K562 (cell line): ENCODE measurements around the gene UBA52. TPM values are rescaled to one million over a fixed set of nuclear protein-coding genes. Genes with fewer than 3 reads are reported as not detected.

Experiments used
- CEBPB ChIP-seq: fragments of 450-650 bp; IDR thresholded peaks from 2 replicates; pipeline ENCODE4 v1.6.1; 2016; ENCODE audit warnings: missing genetic modification characterization, missing compliant biosample characterization
- DACH1 ChIP-seq: fragments of 450-650 bp; IDR thresholded peaks from 2 replicates; pipeline ENCODE4 v1.6.1; 2018; ENCODE audit not compliant: partially characterized antibody
- EP400 ChIP-seq: fragments of 450-650 bp; IDR thresholded peaks from 2 replicates; pipeline ENCODE4 v1.6.1; 2017; ENCODE audit warnings: antibody characterized with exemption, mild to moderate bottlenecking, moderate library complexity
- GTF2A2 ChIP-seq: IDR thresholded peaks from 2 replicates; pipeline ENCODE4 v1.6.1; 2016; ENCODE audit warnings: mild to moderate bottlenecking, missing genetic modification characterization, missing compliant biosample characterization
- MED1 ChIP-seq: sonication (generic); formaldehyde crosslinking; IDR thresholded peaks from 2 replicates; pipeline ENCODE4 v1.8.1; 2023; ENCODE audit warnings: missing genetic modification reagents, borderline replicate concordance
- MLX ChIP-seq, 2 experiments: fragments of 450-650 bp in 1 of 2; sonication (generic) in 1 of 2; formaldehyde crosslinking; conservative IDR thresholded peaks; 2 replicates each; pipeline versions ENCODE4 v1.4.0 to v1.8.1; 2020 to 2022; ENCODE audit warnings: mild to moderate bottlenecking in 1 of 2, missing genetic modification reagents in 1 of 2
- MNT ChIP-seq, 2 experiments: fragments of 450-650 bp; conservative IDR thresholded peaks; 2 replicates each; pipeline ENCODE4 v1.6.1; 2017; ENCODE audit warnings: mild to moderate bottlenecking in 2 of 2, moderate library complexity in 2 of 2
- MYNN ChIP-seq, 2 experiments: sonication (generic); formaldehyde crosslinking in 1 of 2; IDR thresholded peaks; 2 replicates each; pipeline versions ENCODE4 v1.5.0 to v1.6.1; 2016 to 2020; ENCODE audit warnings: antibody characterized with exemption in 1 of 2, missing genetic modification reagents in 1 of 2
- PCBP2 ChIP-seq: fragments of 200-400 bp; formaldehyde crosslinking; IDR thresholded peaks from 2 replicates; pipeline ENCODE4 v1.6.1; 2018; ENCODE audit warnings: low read length, low read depth, mild to moderate bottlenecking, moderate library complexity; ENCODE audit not compliant: poor library complexity, severe bottlenecking
- PHF20 ChIP-seq: fragments of 450-650 bp; IDR thresholded peaks from 2 replicates; pipeline ENCODE4 v1.6.1; 2018; ENCODE audit not compliant: partially characterized antibody
- PML ChIP-seq: IDR thresholded peaks from 2 replicates; pipeline ENCODE4 v1.6.1; 2012; ENCODE audit warnings: low read length, inconsistent platforms
- SNAPC5 ChIP-seq: fragments of 250-450 bp; sonication (Bioruptor Pico); IDR thresholded peaks from 2 replicates; pipeline ENCODE4 v1.8.0; 2021; ENCODE audit warnings: moderate library complexity, mild to moderate bottlenecking, inconsistent platforms
- TRIM25 ChIP-seq: fragments of 450-650 bp; IDR thresholded peaks from 2 replicates; pipeline ENCODE4 v1.7.0; 2016; ENCODE audit warnings: borderline replicate concordance
- VEZF1 ChIP-seq: fragments of 200-800 bp; sonication (Bioruptor generic); IDR thresholded peaks from 2 replicates; pipeline ENCODE4 v1.6.1; 2017; ENCODE audit warnings: missing genetic modification characterization, missing compliant biosample characterization
- ZNF740 ChIP-seq, 3 experiments: fragments of 200-800 bp in 1 of 3; sonication (Bioruptor generic) in 1 of 3; sonication (generic) in 1 of 3; formaldehyde crosslinking in 1 of 3; IDR thresholded peaks; 2 replicates each; pipeline versions ENCODE4 v1.6.1 to v1.8.0; 2016 to 2022; ENCODE audit warnings: mild to moderate bottlenecking in 2 of 3, missing compliant biosample characterization in 2 of 3, missing genetic modification characterization in 2 of 3, missing genetic modification reagents in 1 of 3
- polyA plus RNA-seq, 8 experiments: library from polyadenylated mRNA; depleted of rRNA in 4 of 8; stranded (reverse) in 5 of 8; unstranded in 3 of 8; fragments of >200 nt; fragmentation: Nextera tagmentation in 2 of 8; fragmentation: Illumina TruSeq in 1 of 8; extraction: Ambion mirVana in 2 of 8; extraction: Trizol in 1 of 8; gene quantifications; 2 replicates each; pipeline versions ENCODE4 v1.2.1 to v1.2.3, GENCODE V29; 2011 to 2014; ENCODE audit warnings: inconsistent platforms in 1 of 8, missing spikeins in 1 of 8
- total RNA-seq, 7 experiments: library from RNA; depleted of rRNA in 6 of 7; stranded (reverse); fragments of >200 nt in 6 of 7; fragmentation: Illumina TruSeq in 2 of 7; extraction: Trizol in 2 of 7; gene quantifications; 2 replicates each; pipeline versions ENCODE4 v1.2.1 to v1.2.3, GENCODE V29; 2011 to 2021; ENCODE audit warnings: low replicate concordance in 1 of 7

UBA52 gene
- total and polyA plus RNA-seq, 9 of the 15 experiments (the other 6 are each of a cell fraction or from before 2014, with no cell fraction given): 1,110 to 2,751 (median 1,733) TPM

- TF ChIP-seq ZNF740 (CRISPR knock-in tag; IDR thresholded peaks at IDR 0.05) (no peak), ZNF740 (tag; IDR thresholded peaks at IDR 0.05) (no peak), VEZF1 (CRISPR knock-in tag) (no peak; the same call in none of the 2 replicates), TRIM25 (no peak), EP400 (peak; percentile 43; the same call in 1 of the 2 replicates), PML (0 out of 2 replicates have a peak, but pooled peaks have one; percentile 1), CEBPB (tag) (no peak), SNAPC5 (peak; percentile 83), GTF2A2 (tag) (no peak), MED1 (no peak), MNT (conservative IDR thresholded peaks at IDR 0.05) (peak; percentile 95), MYNN (IDR thresholded peaks at IDR 0.05) (no peak), MYNN (CRISPR knock-in tag; IDR thresholded peaks at IDR 0.05) (no peak), PHF20 (no peak), MLX (CRISPR knock-in tag; conservative IDR thresholded peaks at IDR 0.05) (no peak), PCBP2 (no peak), DACH1 (no peak)
Measured at GRCh38 chr19:18522124-18522861, 49.4 kb upstream of the UBA52 start (continued).
